Stimulated activated CD8-positive, alpha-beta memory T cell treated with anti-CD3 and anti-CD28 coated beads, Interleukin-7, amount 100 ng/mL, for 48 hours (primary cell): ENCODE measurements around the gene NPM1.
A peak's percentile ranks its signal among the peaks of the same experiment; 100 is the strongest.
"Not testable (repeated sequence)": the region's sequence is repeated elsewhere in the genome, so short reads cannot be mapped to it uniquely, and the experiment has no call there.

Experiments
- DNase-seq, 2 donors: peaks; one replicate each; pipeline ENCODE4 v3.0.0-alpha.2; 2020; ENCODE audit warnings: low read depth in 1 of 2; ENCODE audit errors: extremely low read depth in 1 of 2

Gene NPM1

DNA sequence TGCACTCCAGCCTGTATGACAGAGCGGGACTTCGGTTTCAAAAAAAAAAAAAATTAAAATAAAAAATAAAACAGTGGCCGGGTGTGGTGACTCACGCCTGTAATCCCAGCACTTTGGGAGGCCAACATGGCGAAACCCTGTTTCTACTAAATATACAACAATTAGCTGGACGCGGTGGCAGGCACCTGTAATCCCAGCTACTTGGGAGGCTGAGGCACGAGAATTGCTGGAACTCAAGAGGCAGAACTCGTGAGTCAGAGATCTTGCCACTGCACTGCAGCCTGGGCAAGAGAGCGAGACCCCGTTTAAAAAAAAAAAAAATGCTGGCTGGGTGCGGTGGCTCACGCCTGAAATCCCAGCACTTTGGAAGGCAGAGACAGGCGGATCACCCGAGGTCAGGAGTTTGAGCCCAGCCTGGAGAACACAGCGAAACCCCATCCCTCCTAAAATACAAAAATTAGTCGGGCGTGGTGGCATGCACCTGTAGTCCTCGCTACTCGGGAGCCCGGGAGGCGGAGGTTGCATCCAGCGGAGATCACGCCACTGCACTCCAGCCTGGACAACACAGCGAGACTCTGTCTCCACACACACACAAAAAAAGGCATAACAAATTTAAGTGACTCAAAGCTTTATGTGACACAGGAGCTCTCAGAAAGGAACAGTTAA lies 1.5 kb upstream of the NPM1 start:
- no peak for DNase-seq

- DNase-seq = no peak
These were observed 746 bp upstream of the NPM1 start for GRCh38 chr5:171386861-171387344.

DNA sequence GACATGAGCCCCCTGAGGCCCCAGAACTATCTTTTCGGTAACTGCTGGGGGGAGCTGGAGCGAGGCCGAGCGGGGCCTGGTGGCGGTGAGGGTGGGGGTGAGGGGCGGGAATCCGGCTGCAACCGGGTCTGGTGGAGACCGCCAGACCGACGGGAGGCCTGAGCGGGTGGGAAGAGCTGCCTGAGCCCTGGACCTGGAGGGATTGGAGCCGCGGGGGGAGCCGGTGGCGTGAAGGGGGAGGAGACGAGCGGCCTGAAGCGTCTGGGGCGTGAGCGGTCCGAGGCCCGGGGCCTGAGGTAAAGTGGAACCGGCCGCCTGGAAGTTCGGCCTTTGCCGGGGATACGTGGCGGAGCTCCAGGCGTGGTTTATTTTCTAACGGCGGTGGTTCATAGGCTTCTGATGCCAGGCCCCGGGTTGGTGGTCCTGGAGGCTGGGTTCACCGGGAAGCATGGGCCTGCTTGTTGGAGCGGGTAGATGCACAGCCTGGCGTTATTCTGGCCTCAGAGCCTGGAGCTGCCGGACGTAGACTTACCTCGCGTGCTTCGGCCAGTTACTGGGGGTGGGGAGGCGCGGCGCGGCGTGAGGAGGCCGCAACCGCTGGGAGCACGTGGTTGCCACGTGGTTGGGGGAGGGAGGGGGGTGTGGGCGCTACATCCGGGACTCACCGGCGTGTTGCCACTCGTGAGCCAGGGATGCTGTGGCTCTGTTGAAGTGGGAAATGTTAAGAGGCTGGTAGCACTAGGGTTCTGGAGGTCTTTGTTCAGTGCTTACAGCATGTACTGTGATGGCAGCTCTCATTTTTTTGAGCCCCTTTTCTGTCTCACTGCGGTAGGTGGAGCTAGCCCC lies 544 bp downstream of the NPM1 start:
- peak; percentile 62 to 64 for DNase-seq

GRCh38 chr5:171388816-171389168 lies 1.1 kb downstream of the NPM1 start:
- peak; percentile 18 to 37 for DNase-seq

DNA sequence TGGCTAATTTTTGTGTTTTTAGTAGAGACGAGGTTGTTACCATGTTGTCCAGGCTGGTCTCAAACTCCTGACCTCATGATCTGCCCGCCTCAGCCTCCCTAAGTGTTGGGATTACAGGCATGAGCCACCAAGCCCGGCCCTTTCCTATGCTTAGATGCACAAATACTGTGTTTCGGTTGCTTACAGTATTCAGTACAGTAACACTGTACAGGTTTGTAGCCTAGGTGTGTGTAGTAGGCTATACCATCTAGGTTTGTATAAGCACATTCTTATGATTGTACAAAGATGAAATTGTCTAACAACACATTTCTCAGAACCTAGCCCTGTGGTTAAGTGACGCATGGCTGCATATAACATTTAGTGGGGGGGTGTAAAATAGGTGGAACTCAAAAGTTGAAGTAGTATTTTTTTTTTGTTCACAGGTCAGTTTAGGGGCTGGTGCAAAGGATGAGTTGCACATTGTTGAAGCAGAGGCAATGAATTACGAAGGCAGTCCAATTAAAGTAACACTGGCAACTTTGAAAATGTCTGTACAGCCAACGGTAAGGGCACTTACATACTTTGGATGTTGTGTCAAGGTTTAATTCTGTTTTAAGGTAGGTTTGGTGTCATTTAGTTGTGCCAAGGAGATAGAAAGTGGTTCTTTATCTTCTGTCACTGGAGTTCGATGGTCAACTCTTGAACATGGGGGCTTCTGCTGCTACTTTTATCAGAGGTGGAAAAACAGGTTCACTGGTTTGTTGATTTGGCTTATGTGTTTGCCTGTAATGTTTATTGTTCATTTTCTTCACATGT lies 3.4 kb downstream of the NPM1 start:
- DNase-seq = no peak

GRCh38 chr5:171391996-171392577 lies 4.4 kb downstream of the NPM1 start:
- no peak for DNase-seq

GRCh38 chr5:171392585-171393159 lies 5.0 kb downstream of the NPM1 start:
- DNase-seq = no peak

- DNase-seq = no peak
These were observed 7.4 kb downstream of the NPM1 start for GRCh38 chr5:171395042-171395441.

DNA sequence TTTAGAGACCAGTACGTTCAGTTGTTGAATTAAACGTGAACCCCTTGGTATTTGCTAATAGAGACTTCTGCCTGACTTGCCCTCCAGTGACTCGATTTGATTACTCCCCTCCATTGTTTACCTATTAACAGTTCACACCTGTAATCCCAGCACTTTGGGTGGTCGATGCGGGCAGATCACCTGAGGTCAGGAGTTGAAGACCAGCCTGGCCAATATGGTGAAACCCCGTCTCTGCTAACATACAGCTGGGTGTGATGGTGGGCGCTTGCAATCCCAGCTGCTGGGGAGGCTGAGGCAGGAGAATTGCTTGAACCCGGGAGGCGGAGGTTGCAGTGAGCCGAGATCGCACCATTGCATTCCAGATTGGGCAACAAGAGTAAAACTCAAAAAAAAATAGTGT lies 8.9 kb downstream of the NPM1 start:
- not testable (repeated sequence) for DNase-seq

GRCh38 chr5:171397190-171397589 lies 9.5 kb downstream of the NPM1 start:
- DNase-seq = no peak

DNA sequence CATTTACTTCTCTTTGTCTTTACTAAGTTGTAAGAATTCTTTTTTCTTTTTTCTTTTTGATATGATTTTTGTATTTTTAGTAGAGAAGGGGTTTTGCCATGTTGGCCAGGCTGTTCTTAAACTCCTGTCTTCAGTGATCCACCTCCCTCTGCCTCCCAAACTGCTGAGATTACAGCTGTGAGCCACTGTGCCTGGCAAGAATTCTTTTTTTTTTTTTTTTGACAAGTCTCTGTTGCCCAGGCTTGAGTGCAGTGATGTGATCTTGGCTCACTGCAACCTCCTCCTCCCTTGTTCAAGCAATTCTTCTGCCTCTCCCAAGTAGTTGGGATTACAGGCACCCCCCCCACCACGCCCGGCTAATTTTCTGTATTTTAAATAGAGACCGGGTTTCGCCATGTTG lies 9.9 kb downstream of the NPM1 start:
- no peak for DNase-seq

- not testable (repeated sequence) for DNase-seq
These were observed 11.0 kb downstream of the NPM1 start for GRCh38 chr5:171398660-171399059.

DNA sequence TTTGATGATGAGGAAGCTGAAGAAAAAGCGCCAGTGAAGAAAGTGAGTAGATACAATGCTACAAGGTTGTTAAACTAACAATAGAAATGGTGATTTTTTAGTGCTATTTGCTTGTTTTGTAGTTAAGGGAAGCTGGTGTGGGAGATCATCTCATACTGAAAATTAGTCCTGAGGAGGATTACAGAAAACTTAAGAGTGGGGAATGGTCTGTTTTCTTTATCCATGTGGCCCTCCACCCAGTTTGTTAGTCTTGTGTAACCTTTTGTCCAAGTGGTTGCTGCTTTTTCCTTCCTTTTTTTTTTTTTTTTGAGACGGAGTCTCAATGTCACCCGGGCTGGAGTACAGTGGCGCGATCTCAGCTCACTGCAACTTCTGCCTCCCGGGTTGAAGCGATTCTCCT lies 12.5 kb downstream of the NPM1 start:
- DNase-seq = no peak

DNA sequence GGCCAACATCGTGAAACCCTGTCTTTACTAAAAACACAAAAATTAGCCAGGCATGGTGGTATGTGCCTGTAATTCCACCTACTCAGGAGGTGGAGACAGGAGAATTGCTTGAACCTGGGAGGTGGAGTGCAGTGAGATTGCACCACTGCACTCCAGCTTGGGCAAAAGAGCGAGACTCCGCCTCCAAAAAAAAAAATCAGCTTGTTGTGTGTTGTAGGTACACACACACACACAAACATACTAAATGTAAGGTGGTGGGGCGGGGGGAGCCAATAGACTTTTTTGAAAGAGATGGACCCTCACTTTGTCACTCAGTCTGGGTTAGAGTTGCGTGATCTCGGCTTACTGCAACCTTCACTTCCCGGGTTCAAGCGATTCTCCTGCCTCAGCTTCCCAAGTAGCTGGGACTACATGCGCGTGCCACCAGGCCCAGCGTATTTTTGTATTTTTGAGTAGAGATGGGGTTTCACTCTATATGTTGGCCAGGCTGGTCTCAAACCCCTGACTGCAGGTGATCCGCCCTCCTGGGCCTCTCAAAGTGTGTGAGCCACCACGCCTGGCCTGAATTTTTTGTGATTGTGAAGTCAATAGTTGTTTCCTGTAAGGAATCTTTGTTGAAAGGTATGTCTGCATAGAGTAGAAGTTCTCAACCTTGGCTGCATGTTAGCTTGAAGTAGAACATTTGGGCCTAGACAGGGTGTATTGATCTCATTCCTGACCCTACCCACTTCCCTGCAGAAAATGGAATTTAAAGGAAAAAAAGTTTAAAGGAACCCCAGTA lies 13.7 kb downstream of the NPM1 start:
- DNase-seq = no peak

DNA sequence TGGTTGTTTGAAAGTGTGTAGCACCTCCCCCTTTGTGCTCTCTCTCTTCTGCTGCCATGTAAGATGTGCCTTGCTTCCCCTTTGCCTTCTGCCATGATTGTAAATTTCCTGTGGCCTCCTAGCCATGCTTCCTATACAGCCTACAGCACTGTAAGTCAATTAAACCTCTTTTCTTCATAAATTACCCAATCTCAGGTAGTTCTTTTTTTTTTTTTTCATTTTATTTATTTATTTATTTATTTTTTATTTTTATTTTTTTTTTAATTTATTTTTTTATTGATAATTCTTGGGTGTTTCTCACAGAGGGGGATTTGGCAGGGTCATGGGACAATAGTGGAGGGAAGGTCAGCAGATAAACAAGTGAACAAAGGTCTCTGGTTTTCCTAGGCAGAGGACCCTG lies 15.1 kb downstream of the NPM1 start:
- not testable (repeated sequence) for DNase-seq

GRCh38 chr5:171405615-171406014 lies 18.0 kb downstream of the NPM1 start:
- DNase-seq = no peak

- no peak for DNase-seq
These were observed 19.6 kb downstream of the NPM1 start for GRCh38 chr5:171407234-171407633.

GRCh38 chr5:171409164-171410136 lies 21.8 kb downstream of the NPM1 start:
- DNase-seq = no peak

GRCh38 chr5:171410181-171410580 lies 22.5 kb downstream of the NPM1 start:
- DNase-seq = no peak
